Left hindlimb (tissue), 1 donor: Measurements from ENCODE around the gene CD177.
"Not testable (repeated sequence)": the region's sequence is repeated elsewhere in the genome, so short reads cannot be mapped to it uniquely, and the experiment has no call there.

ENCODE experiments used
- DNase-seq: peaks from one replicate; pipeline ENCODE4 v3.0.0-alpha.2; 2018

CD177 gene, protein sequence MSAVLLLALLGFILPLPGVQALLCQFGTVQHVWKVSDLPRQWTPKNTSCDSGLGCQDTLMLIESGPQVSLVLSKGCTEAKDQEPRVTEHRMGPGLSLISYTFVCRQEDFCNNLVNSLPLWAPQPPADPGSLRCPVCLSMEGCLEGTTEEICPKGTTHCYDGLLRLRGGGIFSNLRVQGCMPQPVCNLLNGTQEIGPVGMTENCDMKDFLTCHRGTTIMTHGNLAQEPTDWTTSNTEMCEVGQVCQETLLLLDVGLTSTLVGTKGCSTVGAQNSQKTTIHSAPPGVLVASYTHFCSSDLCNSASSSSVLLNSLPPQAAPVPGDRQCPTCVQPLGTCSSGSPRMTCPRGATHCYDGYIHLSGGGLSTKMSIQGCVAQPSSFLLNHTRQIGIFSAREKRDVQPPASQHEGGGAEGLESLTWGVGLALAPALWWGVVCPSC

DNA sequence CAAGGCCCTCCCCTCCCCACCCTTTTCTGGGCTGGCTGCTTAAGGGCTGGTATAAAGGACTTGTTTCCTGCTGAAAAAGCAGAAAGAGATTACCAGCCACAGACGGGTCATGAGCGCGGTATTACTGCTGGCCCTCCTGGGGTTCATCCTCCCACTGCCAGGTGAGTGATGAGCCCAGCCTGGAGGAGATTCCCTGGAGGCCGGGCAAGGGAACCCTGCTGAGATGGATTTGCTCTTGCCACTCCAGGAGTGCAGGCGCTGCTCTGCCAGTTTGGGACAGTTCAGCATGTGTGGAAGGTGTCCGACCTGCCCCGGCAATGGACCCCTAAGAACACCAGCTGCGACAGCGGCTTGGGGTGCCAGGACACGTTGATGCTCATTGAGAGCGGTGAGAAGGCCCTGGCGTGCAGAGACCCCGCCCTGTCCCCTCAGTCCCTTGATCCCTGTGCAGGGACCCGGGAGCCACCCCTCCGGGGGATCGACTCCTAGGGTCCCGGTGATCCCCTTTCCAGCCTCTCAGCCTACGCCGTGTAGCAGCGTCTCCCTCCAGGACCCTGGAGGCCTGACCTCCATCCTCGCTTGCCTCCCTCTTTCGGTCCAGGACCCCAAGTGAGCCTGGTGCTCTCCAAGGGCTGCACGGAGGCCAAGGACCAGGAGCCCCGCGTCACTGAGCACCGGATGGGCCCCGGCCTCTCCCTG, at the start of gene CD177:
CD177 (plus strand) TSS at position 81 of the 699 bp plus-strand sequence; CDS start at position 110, 29 bp downstream.
- no peak for DNase-seq

DNA sequence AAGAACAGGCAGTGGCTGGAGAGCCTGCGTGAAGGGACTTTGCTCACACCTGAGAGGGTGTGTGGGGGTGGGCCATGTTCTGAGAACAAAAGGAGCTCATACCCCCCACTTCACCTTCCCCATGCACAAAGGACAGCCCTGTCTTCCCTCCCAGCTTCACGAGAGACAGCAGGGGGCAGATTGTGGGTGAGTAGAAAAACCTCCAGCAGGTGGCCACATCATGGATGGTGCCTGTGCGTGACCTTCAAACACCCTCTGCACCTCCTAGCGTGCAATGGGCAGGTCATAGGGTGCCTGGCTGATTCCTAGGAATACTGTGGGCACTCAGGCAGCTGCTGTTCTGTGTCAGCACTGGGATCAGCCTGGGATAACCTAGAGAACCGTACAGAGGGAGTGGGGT, 47.8 kb upstream of the CD177 start:
- no peak for DNase-seq

GRCh38 chr19:43306097-43306496, 47.4 kb upstream of the CD177 start:
- DNase-seq, result no peak

GRCh38 chr19:43308244-43308815, 45.2 kb upstream of the CD177 start:
- DNase-seq, result no peak

DNA sequence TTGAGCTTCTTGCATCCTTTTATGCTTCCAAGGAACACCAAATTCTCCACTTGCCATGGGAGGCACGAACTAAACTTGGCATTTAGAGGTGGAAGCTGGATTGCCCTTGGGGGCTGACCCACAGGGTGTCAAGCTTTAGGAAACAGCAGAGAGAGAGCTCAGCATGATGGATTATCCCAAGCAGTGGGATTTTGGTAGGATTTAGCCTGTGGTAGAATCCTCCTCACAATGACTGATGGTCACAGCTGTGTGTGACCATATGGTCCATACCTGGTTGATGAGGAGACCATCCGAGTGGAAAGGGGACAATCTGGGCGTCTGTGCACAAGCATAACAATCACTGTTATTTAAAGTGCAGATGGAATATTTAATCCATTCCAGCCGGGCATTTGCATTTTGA, 44.0 kb upstream of the CD177 start:
- no peak for DNase-seq

GRCh38 chr19:43310221-43310620, 43.3 kb upstream of the CD177 start:
- DNase-seq, result no peak

DNA sequence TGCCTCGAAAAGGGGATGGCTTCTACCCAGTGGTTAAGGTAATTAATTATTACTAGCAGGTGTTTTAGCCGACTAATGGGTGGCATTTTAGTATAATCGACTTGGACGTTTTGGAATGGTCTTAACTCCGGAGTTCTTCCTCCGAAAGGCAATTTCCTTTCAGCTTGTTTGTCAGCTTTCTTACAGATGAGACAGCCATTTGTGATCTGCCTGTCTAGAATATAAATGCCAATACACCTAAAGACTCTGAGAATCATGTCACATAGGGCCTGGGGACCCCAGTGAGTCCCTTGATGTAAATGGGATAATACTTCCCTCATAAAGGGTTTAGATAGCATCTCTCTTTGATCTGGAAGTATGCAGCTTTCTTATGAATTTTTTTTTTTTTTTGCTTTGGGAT, 42.2 kb upstream of the CD177 start:
- DNase-seq, result no peak

DNA sequence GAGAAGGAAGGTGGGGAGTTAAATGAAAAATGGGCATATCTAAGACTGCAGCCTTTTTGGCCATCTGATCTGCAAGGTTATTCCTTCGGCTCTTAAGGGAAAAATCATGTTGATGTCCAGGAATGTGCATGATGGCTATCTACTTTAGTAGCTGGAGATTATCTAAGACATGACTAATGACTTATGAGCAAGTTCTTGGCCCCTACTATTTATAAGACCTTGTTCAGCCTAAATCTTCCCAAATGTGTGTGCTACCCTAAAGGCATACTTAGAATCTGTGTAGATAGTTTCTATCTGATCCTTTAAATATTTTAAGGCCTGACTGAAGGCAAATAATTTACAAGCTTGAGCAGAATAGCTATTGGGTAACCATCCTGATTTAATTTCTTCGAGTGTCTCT, 41.8 kb upstream of the CD177 start:
- no peak for DNase-seq

DNA sequence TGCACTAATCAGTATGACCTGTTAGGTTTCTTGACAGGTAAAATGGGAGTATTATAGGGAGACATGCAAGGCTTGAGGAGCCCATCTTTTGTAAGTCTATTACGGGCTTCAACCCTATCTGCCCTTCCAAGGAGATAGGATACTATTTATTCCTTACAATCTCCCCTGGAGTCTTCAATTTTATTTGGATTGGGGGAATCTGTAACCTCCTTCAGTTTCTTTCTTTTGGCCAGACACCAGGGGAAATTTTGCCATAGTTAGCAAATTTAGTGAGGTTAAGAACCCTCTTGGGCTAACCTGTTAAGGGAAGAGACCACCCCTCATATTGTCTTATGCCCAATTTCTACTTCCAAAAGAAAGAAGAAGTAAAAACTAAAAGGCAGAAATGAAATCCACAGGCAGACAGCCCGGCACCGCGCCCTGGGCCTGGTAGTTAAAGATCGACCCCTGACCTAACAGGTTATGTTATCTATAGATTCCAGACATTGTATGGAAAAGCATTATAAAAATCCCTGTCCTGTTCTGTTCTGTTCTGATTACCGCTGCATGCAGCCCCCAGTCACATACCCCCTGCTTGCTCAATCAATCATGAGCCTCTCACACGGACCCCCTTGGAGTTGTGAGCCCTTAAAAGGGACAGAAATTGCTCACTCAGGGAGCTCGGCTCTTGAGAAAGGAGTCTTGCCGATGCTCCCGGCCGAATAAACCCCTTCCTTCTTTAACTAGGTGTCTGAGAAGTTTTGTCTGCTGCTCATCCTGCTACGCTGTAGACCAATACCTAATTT, 39.6 kb upstream of the CD177 start:
- no peak for DNase-seq

GRCh38 chr19:43315851-43316250, 37.6 kb upstream of the CD177 start:
- DNase-seq, result no peak

- DNase-seq, result no peak
Measured at GRCh38 chr19:43316591-43317319, 36.7 kb upstream of the CD177 start.

- no peak for DNase-seq
Measured at GRCh38 chr19:43318203-43318602, 35.3 kb upstream of the CD177 start.

DNA sequence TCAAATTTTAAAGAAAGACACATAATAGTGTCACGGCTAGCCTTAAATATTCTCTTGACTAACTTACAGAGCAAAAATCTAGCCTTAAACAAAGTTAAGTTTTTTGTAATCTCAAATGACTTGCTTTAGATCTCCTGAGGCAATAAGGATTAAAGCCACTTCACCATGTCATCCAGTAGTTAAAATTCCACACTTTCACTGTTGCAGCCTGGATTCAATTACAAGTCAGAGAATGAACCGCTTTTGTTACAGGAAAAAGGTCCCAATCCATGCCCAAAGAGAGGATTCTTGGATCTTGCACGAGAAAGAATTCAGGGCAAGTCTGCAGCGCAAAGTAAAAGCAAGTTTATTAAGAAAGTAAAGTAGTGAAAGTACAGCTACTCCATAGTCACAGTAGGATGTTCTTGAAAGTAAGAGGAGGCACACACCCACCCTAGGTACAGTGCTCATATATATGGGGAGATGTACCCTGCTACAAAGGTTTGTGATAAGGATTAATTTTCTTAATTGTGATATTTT, 34.6 kb upstream of the CD177 start:
- no peak for DNase-seq

- no peak for DNase-seq
Measured at GRCh38 chr19:43320546-43320945, 32.9 kb upstream of the CD177 start.

DNA sequence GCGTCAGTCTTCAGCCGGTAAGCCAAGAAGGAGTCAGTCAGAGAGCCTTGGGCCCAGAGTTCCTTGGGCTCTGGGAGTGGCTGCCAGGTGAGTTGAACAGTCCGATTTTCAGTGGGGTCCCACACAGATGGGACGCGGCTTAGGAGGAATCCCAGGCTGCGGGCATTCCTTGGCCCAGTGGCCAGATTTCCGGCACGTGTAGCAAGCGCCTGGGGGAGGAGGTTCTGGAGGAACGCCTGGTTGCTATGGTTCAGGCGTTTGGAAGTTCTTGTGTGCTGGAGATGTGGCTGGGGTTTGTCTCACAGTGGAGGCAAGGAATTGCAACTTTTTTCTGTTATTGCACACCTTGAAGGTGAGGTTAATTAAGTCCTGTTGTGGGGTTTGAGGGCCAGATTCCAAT, 26.7 kb upstream of the CD177 start:
- not testable (repeated sequence) for DNase-seq

- DNase-seq, result not testable (repeated sequence)
Measured at GRCh38 chr19:43328561-43328960, 24.9 kb upstream of the CD177 start.

- not testable (repeated sequence) for DNase-seq
Measured at GRCh38 chr19:43329049-43329448, 24.4 kb upstream of the CD177 start.

DNA sequence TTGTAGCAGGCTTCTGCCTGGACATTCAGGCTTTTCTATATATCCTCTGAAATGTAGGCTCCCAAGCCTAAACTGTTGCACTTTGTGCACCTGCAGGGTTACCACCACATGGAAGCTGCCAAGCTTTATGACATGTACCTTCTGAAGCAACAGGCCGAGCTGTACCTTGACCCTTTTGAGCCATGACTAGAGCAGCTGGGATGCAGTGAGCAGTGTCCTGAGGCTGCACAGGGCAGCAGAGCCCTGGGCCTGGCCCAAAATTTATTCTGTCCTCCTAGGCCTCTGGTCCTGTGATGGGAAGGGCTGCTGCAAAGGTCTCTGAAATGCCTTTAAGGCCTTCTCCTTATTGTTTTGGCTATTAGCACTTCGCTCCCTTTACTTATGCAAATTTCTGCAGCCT, 23.5 kb upstream of the CD177 start:
- no peak for DNase-seq

- DNase-seq, result no peak
Measured at GRCh38 chr19:43330726-43331434, 22.6 kb upstream of the CD177 start.

DNA sequence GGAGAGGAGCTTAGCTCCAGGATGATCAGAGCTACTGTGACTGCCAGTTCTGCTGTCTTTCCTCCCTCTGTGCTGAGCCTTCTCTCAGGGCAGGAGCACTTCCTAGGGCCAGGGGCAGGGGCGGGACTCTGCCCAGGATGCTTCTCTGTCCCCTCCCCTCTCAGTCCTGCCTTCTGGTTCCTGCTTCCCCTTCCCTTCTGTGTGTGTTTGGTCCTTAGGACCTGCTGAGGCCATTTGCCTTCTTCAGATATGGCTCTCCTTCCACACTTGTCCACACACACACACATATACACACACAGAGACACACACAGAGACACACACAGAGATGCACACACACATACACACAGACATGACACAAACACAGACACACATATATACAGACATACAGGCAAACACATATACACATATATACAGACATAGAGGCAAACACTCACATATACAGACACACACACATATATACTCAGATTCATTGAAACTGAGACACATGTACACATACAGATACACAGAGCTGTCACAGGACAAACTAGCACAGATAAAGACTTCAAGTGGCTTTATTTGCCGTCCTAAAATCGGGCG, 22.0 kb upstream of the CD177 start:
- no peak for DNase-seq
